Measurements from ENCODE around the gene ATP2B2.

GRCh38 chr3:10419637-10420232 lies 85.7 kb downstream of the ATP2B2 start:
- TF ChIP-seq, protein P1, sequence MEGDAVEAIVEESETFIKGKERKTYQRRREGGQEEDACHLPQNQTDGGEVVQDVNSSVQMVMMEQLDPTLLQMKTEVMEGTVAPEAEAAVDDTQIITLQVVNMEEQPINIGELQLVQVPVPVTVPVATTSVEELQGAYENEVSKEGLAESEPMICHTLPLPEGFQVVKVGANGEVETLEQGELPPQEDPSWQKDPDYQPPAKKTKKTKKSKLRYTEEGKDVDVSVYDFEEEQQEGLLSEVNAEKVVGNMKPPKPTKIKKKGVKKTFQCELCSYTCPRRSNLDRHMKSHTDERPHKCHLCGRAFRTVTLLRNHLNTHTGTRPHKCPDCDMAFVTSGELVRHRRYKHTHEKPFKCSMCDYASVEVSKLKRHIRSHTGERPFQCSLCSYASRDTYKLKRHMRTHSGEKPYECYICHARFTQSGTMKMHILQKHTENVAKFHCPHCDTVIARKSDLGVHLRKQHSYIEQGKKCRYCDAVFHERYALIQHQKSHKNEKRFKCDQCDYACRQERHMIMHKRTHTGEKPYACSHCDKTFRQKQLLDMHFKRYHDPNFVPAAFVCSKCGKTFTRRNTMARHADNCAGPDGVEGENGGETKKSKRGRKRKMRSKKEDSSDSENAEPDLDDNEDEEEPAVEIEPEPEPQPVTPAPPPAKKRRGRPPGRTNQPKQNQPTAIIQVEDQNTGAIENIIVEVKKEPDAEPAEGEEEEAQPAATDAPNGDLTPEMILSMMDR (IDR thresholded peaks at IDR 0.05), result no peak
- TF ChIP-seq POLR2A (IDR thresholded peaks at IDR 0.05), result no peak
